Measurements from ENCODE around the gene TCERG1. TPM values are rescaled to one million over a fixed set of nuclear protein-coding genes. Genes with fewer than 3 reads are reported as not detected.

The TCERG1 gene
- 197 TPM for total RNA-seq

GRCh38 chr5:146446861-146447733, at the start of gene TCERG1:
Gene TCERG1, plus strand, starts transcription at chr5:146447333. Its CDS starts 17 bp downstream, at chr5:146447350.

GRCh38 chr5:146516151-146516475, 69.0 kb downstream of the TCERG1 start, which contains the start of gene GPR151:
Gene GPR151, minus strand, starts transcription at chr5:146516190. Its CDS starts 77 bp downstream, at chr5:146516113.

Small RNA genes lying within 50 kb of the gene (small RNA-seq; reads per million reads assigned to genes)
- gene RF02271 (ENCODE audit: low replicate concordance) = not detected

Other genes starting within 250 kb of the TCERG1 start
- gene RBM27, start 243.7 kb upstream of the TCERG1 start, total RNA-seq = 39.8 TPM
- gene POU4F3, start 108.5 kb upstream of the TCERG1 start, total RNA-seq = not detected
- gene GPR151, start 68.9 kb downstream of the TCERG1 start, total RNA-seq = under 0.01 TPM